OCI-LY3 (cell line): ENCODE data around the gene GTF3C4.

Experiments
- H2AFZ ChIP-seq: fragments of 200-600, 300-600 bp; shearing (Covaris generic); 2 replicates; pipeline ENCODE4 v1.6.0; 2014; ENCODE audit warnings: antibody characterized with exemption, low read depth, low read length
- H3K27ac ChIP-seq: fragments of 200-600, 300-600 bp; sonication (generic); 2 replicates; pipeline ENCODE4 v1.5.1; 2014; ENCODE audit warnings: mild to moderate bottlenecking, low read length, moderate library complexity, mixed read lengths
- H3K27me3 ChIP-seq: fragments of 200-600, 300-600 bp; sonication (generic); 2 replicates; pipeline ENCODE4 v1.6.1; 2014; ENCODE audit warnings: low read depth, low read length, mixed read lengths
- H3K36me3 ChIP-seq: fragments of 200-600, 300-600 bp; sonication (generic); replicated peaks from 2 replicates; pipeline ENCODE3; 2014; ENCODE audit warnings: low read depth, low read length, mixed read lengths
- H3K4me1 ChIP-seq: fragments of 300-600, 200-600 bp; sonication (generic); 2 replicates; pipeline ENCODE4 v1.6.1; 2014; ENCODE audit warnings: low read length, mixed read lengths
- H3K4me2 ChIP-seq: fragments of 200-600, 300-600 bp; sonication (generic); 2 replicates; pipeline ENCODE4 v1.6.1; 2014; ENCODE audit warnings: low read length, mixed read lengths
- H3K4me3 ChIP-seq: fragments of 300-600, 200-600 bp; sonication (generic); 2 replicates; pipeline ENCODE4 v1.5.1; 2014; ENCODE audit warnings: antibody characterized with exemption, mild to moderate bottlenecking, low read length, moderate library complexity
- H3K79me2 ChIP-seq: fragments of 300-600, 200-600 bp; shearing (Covaris generic); 2 replicates; pipeline ENCODE4 v1.6.1; 2014; ENCODE audit warnings: mild to moderate bottlenecking, low read length, mixed read lengths
- H3K9ac ChIP-seq: fragments of 300-600, 200-600 bp; shearing (Covaris generic); 2 replicates; pipeline ENCODE4 v1.6.0; 2014; ENCODE audit warnings: mild to moderate bottlenecking, low read length, moderate library complexity
- H3K9me3 ChIP-seq: fragments of 200-600, 300-600 bp; shearing (Covaris generic); 2 replicates; pipeline ENCODE4 v1.6.1; 2014; ENCODE audit warnings: low read length, mixed read lengths; ENCODE audit not compliant: insufficient read depth
- H4K20me1 ChIP-seq: fragments of 200-600, 300-600 bp; sonication (generic); 2 replicates; pipeline ENCODE4 v1.6.1; 2016; ENCODE audit warnings: low read length, mixed read lengths; ENCODE audit not compliant: insufficient read depth
- EZH2phosphoT487 ChIP-seq: fragments of 200-600 bp; shearing (Covaris generic); IDR thresholded peaks from 2 replicates; pipeline ENCODE4 v1.6.1; 2018; ENCODE audit warnings: antibody characterized with exemption, mixed run types, low read depth
- TF ChIP-seq, protein P1 (sequence below): fragments of 200-600, 300-600 bp; sonication (generic); IDR thresholded peaks from 2 replicates; pipeline ENCODE4 v1.5.1; 2014; ENCODE audit warnings: antibody characterized with exemption, low read length, low read depth

Gene GTF3C4

DNA sequence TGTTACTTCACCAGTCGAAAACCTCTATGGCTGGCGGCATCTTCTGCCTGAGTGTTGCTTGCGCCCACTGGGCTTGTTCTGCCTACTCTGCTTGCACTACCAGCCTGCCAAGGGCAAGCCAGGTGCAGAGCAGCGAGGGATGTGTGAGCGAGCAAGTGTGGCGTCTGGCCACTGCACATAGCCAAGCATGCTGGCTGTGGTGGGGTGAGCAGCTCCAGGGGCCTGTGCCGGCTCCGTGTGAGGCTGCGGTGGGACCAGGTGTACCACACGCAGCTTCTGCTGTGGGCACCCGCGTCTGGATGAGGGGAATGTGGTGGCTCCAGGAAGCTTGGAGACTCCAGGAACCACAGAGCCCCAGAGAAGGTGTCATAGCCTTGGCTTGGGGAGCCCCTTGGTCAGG, 51.4 kb downstream of the GTF3C4 start:
- Histone ChIP-seq H3K9ac (no peak overlapping the region), H3K4me2 (no peak overlapping the region), H3K27ac (no peak overlapping the region), H3K36me3 (no peaks in the 10 kb centered on the region), H3K27me3 (peaks cover 2% of the 10 kb centered on the region; the same call in 1 of the 2 replicates), H3K4me3 (no peak overlapping the region), H2AFZ (no peak overlapping the region), H3K79me2 (no peaks in the 10 kb centered on the region), H3K9me3 (no peaks in the 10 kb centered on the region), H3K4me1 (no peaks in the 10 kb centered on the region), H4K20me1 (no peaks in the 10 kb centered on the region)
- TF ChIP-seq EZH2phosphoT487: no peak
- TF ChIP-seq, protein P1, sequence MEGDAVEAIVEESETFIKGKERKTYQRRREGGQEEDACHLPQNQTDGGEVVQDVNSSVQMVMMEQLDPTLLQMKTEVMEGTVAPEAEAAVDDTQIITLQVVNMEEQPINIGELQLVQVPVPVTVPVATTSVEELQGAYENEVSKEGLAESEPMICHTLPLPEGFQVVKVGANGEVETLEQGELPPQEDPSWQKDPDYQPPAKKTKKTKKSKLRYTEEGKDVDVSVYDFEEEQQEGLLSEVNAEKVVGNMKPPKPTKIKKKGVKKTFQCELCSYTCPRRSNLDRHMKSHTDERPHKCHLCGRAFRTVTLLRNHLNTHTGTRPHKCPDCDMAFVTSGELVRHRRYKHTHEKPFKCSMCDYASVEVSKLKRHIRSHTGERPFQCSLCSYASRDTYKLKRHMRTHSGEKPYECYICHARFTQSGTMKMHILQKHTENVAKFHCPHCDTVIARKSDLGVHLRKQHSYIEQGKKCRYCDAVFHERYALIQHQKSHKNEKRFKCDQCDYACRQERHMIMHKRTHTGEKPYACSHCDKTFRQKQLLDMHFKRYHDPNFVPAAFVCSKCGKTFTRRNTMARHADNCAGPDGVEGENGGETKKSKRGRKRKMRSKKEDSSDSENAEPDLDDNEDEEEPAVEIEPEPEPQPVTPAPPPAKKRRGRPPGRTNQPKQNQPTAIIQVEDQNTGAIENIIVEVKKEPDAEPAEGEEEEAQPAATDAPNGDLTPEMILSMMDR: no peak

DNA sequence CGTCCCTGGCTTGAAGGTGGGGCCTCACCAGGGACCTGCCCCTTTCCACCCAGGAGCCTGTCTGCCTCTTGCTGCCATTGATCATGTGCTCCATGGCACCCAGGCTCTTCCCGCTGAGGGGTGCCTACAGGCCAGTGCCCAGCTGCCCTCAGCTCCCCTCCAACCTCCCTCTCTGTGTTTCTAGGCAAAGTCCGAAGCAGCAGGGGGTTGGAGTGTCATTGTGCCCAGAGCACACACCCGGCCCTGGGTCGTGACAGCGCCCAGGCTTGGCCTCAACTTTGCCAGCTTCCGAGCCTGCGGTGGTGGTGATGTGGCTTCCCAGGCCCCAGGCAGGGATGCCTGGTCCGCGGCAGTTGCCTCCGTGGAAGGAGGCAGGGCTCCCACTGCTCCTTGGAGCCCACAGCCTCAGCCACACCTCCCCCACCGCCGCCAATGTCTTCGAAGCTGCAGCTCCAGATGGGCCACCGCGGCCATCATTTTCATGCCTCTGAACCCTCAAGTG, 52.4 kb downstream of the GTF3C4 start:
- no peak overlapping the region for H3K27ac ChIP-seq
- peaks cover 12% of the 10 kb centered on the region for H3K27me3 ChIP-seq

DNA sequence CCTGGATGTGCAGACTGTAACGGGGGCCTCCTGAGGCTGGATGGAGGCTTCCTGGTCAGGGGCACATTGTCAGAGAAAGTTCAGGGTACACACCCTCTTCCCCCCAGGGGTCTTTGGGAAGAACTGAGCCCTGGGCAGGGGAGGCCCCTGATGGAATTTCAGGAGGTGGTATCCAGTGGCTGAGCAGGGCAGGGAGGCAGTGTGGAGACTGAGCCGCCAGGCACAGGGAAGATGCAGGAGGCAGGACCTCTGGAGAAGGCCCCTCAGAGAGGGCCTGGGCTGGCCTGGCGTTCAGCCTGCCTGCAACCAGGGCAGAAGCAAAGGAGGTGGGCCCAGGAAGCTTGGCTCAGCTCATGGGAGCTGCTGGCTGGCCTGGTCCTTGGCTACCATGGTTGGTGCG, 53.5 kb downstream of the GTF3C4 start:
- no peak overlapping the region for H3K4me3 ChIP-seq
- TF ChIP-seq EZH2phosphoT487: no peak

More for the DNA sequence above, 52.4 kb downstream of the GTF3C4 start:
- Histone ChIP-seq H3K36me3 (no peaks in the 10 kb centered on the region), H2AFZ (no peak overlapping the region), H3K79me2 (no peaks in the 10 kb centered on the region), H3K9ac (no peak overlapping the region), H4K20me1 (no peaks in the 10 kb centered on the region), H3K4me1 (no peaks in the 10 kb centered on the region), H3K4me3 (no peak overlapping the region), H3K4me2 (no peak overlapping the region), H3K9me3 (no peaks in the 10 kb centered on the region)
- TF ChIP-seq EZH2phosphoT487: no peak
- TF ChIP-seq, protein P1: no peak

DNA sequence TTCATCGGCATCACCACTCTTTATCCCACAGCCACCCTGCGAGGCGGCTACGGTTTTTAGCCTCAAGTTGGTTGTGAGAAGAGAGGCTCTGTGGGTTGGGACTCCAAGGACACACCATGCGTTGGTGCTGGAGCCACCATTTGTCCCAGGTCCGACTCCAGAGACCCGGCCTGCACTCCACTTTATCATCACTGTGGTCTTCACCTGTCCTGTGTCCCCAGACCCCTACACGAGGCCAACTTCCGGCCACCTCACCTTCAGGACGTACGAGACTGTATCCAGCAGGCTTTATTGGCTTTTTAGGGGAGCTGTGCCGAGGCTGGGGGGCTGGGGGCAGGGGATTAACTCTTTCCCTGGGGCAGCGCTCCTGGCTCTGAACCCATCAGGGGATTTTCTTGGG, 55.0 kb downstream of the GTF3C4 start:
- Histone ChIP-seq H3K9ac (no peak overlapping the region), H3K27me3 (peaks cover 31% of the 10 kb centered on the region), H2AFZ (no peak overlapping the region), H3K79me2 (no peaks in the 10 kb centered on the region), H3K9me3 (no peaks in the 10 kb centered on the region), H3K27ac (no peak overlapping the region), H3K4me1 (no peaks in the 10 kb centered on the region), H3K36me3 (no peaks in the 10 kb centered on the region), H3K4me2 (no peak overlapping the region), H4K20me1 (no peaks in the 10 kb centered on the region), H3K4me3 (no peak overlapping the region)
- TF ChIP-seq, protein P1: no peak
- TF ChIP-seq EZH2phosphoT487: no peak

More for the DNA sequence above, 53.5 kb downstream of the GTF3C4 start:
- Histone ChIP-seq H3K9me3 (no peaks in the 10 kb centered on the region), H4K20me1 (no peaks in the 10 kb centered on the region), H3K4me2 (no peak overlapping the region), H3K4me1 (no peaks in the 10 kb centered on the region), H3K79me2 (no peaks in the 10 kb centered on the region), H3K36me3 (no peaks in the 10 kb centered on the region), H2AFZ (no peak overlapping the region), H3K9ac (no peak overlapping the region), H3K27ac (no peak overlapping the region), H3K27me3 (peaks cover 23% of the 10 kb centered on the region)
